Measurements from ENCODE around the gene RRAS2.
"Not testable (repeated sequence)": the region's sequence is repeated elsewhere in the genome, so short reads cannot be mapped to it uniquely, and the experiment has no call there.

Gene RRAS2

DNA sequence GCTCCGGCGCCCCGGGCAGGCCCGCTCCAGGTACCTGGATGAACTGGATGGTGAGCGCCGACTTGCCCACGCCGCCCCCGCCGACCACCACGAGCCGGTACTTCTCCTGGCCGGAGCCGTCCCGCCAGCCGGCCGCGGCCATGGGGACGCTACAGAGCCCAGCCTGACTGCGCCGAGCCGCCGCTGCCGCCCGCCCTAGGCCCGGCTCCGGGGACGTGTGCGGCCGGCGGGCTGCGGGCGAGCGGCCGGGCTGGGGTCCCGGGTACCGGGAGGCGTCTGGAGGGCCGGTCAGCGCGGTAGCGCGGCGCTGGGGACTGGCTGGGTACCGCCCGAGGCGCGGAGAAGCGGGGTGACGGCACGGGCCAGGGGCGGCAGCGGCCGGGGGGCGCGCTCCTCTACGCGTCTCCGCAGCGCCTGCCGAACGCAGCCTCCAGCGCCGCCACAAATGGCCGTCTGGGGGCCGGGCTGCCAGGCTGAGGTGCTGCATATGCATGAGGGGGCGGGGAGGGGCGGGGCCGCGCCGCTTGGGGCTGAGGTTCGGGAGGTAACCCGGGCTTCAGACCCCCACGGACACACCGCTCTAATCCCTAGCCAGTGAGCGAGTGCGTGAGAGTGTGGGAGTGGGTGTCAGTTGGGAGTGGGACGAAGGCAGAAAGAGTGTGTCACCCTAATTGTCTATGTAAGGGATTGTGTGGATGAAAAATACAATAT is at the start of gene RRAS2:
TSS of gene RRAS2 (minus strand) at position 455 of the 711 bp plus-strand sequence. CDS start at position 142, 313 bp downstream.
- DNase-seq (ENCODE audit: low read depth), result no peak

- no peak for DNase-seq (ENCODE audit: low read depth)
These were observed 49.6 kb upstream of the RRAS2 start for GRCh38 chr11:14408612-14409011.

DNA sequence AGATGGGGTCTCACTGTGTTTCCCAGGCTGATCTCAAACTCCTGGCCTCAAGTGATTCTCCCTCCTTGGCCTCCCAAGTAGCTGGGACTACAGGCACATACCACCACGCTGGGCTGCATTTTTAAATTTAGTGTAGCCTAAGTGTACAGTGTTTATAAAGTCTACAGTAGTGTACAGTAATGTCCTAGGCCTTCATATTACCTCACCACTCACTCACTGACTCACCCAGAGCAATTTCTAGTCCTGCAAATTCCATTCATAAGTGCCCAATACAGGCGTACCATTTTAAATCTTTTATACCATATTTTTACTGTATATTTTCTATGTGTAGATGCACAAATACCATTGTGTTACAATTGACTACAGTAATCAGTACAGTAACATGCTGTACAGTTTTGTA is 47.1 kb upstream of the RRAS2 start:
- DNase-seq (ENCODE audit: low read depth), result not testable (repeated sequence)

- DNase-seq (ENCODE audit: low read depth), result not testable (repeated sequence)
These were observed 44.5 kb upstream of the RRAS2 start for GRCh38 chr11:14403528-14403927.

DNA sequence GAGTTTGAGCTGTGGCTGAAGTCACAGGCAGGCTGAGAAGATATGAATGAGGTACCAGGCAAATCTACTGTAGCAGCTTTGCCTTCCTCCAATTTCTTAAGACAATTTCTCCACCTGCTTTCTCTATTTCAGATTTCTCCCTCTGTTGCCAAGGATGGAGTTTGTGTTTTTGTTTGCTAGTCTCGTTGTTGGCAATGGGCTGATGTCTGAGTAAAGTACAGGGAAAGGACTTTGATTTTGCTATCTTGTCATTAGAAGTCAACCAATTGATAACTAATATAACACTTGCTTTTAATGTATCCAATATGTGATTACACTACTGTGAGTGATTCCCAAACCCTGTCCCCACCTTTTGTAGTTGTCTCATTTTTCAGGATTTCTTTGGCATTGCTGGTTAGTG is 40.1 kb upstream of the RRAS2 start:
- DNase-seq (ENCODE audit: low read depth), result no peak

DNA sequence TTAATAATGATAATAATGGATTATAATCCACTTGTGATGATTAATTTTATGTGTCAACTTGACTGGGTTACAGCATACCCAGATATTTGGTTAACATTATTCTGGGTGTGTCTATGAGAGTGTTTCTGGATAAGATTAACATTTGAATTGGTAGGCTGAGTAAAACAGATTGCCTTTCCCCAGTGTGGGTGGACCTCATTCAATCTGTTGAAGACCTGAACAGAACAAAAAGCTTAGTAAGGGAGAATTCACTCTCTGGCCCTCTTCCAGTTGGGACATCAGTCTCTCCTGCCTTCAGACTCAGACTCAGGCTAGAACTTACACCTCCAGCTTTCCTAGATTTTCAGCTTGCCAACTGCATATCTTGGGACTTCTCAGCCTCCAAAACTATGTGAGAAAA is 37.3 kb upstream of the RRAS2 start:
- no peak for DNase-seq (ENCODE audit: low read depth)

DNA sequence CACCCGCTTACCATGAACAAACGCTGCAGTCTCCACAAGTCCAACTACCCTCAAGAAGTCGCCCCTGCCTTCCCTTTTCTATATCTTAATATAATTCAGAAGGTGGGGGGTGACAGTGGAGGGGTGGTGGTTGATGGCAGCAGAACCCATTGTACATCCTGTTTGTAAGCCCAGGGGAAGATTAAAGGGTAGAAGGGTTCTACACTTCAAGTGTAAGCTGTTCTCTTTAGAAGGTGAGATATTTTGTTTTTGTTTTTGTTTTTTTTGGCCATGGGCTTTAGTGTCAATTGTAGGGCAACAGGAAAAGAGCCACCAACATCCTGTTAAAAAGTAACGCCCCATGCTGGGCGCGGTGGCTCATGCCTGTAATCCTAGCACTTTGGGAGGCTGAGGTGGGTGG is 34.9 kb upstream of the RRAS2 start:
- no peak for DNase-seq (ENCODE audit: low read depth)

DNA sequence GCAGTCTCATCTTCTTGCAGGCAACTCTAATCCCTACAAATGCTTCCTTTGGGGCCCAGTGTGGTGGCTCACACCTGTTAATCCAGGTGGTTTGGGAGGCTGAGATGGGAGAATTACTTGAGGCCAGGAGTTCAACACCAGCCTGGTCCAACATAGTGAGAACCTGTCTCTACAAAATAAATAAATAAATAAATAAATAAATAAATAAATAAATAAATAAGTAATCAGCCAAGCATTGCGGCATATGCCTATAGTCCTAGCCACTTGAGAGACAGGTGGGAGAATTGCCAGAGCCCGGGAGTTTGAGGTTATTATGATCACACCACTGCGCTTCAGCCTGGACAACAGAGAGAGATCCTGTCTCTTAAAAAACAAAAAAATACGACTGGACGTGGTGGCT is 34.1 kb upstream of the RRAS2 start:
- DNase-seq (ENCODE audit: low read depth), result no peak

DNA sequence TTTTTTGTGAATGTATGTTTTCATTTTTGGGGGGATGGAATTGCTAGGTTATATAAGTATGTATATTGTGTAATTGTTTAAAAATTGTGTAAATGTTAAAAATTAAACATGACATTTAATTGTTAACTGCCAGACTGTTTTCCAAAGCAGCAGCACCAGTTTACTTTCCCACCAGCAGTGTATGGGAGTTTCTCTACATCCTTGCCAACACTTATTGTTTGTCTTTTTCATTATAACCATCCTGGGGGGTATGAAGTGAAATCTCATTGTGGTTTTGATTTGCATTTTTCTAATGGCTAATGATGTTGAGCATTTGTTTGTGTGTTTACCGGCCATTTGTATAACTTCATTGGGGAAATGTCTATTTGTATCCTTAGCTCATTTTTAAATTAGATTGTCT is 31.7 kb upstream of the RRAS2 start:
- no peak for DNase-seq (ENCODE audit: low read depth)

- DNase-seq (ENCODE audit: low read depth), result no peak
These were observed 29.4 kb upstream of the RRAS2 start for GRCh38 chr11:14388352-14388751.

DNA sequence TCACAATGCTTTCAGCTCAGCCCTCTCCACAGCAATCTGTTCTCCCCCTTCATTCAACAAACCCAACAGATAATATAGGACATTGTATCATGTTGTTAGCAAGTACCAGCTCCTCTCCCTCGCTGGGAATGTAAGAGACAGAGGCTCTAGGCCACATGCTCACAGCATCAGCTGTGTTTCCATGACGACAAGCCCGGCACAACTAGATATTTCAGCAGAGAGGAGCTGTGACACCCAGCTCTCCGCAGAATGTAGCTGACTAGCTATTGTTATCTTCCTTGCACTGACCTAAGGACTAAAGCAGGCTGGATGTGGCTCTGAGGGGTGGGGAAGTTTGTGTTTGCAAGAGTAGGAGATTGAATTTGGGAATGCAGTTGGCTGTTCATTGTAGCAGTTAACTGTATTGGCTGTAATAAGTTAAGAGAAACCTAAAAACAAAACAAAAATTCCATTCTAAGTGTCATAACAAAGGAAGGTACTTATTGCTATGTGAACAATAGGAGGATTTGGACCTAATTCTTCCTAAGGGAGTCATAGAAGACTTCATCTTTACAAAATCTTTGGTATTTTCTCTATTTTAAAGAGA is 28.0 kb upstream of the RRAS2 start:
- DNase-seq (ENCODE audit: low read depth), result peak; percentile 65

GRCh38 chr11:14386081-14386480 is 27.1 kb upstream of the RRAS2 start:
- no peak for DNase-seq (ENCODE audit: low read depth)

DNA sequence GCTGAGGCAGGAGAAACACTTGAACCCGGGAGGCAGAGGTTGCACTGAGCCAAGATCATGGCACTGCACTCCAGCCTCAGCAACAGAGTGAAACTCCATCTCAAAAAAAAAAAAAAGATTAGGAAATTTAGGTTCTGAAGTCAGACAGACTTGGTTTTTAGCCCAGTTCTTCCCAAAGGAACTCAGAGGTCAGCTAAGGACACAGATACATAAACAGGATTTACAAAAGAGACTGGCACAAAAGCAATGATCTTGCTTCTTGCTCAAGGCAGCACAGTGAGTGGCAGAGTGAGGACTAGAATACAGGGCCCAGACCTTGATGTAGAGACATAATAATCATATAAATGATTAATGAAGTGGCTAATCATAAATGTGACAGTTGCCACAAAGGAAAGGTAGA is 25.4 kb upstream of the RRAS2 start:
- no peak for DNase-seq (ENCODE audit: low read depth)

DNA sequence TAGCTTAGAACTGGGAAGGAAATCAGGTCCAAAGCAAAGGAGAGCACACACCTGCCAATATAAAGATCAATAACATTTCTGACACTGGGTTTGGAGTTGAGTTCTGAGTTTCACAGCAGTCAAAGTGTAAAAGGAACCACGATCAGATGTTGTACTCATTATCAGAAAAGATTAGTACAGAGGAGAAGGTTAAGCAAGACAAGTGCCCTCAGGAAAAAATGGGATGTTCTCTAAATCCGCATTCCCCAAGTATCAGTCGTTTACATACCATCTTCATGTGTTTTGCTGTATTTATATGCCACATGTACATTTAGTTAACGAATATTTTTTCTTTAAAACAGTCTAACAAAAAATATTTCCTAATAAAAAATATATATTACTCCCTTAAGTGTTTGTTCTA is 23.0 kb upstream of the RRAS2 start:
- no peak for DNase-seq (ENCODE audit: low read depth)

- no peak for DNase-seq (ENCODE audit: low read depth)
These were observed 22.1 kb upstream of the RRAS2 start for GRCh38 chr11:14380947-14381561.

DNA sequence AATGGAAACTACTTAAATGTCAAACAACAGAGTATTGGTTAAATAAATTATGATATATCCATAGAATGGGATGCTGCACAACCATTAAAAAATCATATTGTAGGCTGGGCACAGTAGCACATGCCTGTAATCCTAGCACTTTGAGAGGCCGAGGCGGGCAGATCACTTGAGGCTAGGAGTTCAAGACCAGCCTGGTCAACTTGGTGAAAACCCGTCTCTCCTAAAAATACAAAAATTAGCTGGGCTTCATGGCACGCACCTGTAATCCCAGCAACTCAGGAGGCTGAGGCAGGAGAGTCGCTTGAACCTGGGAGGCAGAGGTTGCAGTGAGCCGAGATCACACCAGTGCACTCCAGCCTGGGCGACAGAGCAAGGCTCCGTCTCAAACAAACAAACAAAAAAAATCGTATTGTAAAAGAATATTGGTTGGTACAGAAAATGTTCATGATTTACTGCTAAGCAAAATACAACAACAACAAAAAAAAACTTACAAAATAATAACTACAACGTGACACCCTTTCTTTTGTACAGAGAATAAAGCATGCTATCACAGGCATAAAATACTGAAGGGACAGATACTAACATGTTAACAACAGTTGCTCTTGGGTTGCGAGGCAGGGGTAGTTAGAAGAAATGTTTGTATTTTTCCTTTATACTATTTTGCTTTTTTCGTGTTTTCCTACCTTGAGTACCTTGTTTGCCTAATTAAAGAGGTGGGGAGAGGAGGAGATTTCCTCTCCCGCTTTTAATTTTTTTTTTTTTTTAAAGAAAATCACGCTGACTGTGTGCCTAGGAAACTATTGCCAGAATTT is 21.3 kb upstream of the RRAS2 start:
- DNase-seq (ENCODE audit: low read depth), result no peak

- no peak for DNase-seq (ENCODE audit: low read depth)
These were observed 19.2 kb upstream of the RRAS2 start for GRCh38 chr11:14378171-14378570.

DNA sequence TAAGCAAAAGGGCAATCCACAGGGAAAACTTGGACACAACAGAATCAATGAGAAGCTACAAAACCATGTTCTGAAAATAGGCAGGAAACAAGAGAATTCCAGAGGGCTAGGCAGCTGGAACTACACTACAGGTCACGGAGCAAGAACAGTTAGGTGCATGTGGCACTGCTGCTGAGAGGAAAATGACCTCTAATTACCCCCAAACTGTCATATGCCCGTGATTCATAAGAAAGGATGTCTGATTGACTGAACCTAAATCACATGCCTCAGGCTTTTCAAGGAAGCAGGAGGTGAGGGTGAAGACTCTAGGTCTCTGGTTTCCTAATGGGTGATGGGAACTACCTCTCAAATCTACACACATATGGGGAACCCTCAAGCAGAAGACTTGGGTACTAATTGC is 17.9 kb upstream of the RRAS2 start:
- no peak for DNase-seq (ENCODE audit: low read depth)

GRCh38 chr11:14374922-14375830 is 16.2 kb upstream of the RRAS2 start:
- no peak for DNase-seq (ENCODE audit: low read depth)

- DNase-seq (ENCODE audit: low read depth), result no peak
These were observed 15.1 kb upstream of the RRAS2 start for GRCh38 chr11:14373941-14374646.

DNA sequence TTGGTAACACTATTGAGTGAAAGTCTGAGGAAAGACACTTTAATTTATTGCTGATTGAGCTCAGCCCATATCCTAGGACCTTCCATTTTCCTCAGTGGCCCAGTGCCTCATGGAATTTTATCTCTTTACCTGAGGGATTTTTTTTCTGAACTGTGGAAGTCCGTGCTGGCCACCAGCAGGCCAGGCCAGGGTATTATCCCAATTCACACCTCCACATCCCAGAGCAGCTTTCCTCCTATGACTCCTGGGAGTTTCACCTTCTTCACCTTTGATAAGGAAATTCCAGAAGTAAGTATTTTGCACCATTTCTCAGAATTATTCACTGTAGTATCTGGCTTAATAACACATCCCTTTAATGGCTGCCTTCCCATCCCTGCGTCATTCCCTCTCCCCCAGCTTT is 13.0 kb upstream of the RRAS2 start:
- no peak for DNase-seq (ENCODE audit: low read depth)
